Measurements from ENCODE around the gene DOCK9.

Gene DOCK9

GRCh38 chr13:98868932-98869331 is 108.9 kb downstream of the DOCK9 start:
- H3K4me1 ChIP-seq (ENCODE audit: insufficient read depth, low read length, severe bottlenecking): no peaks in the 10 kb centered on the region
- no peak overlapping the region for H3K27ac ChIP-seq (ENCODE audit: low read depth, low read length, poor library complexity, severe bottlenecking)
- no peaks in the 10 kb centered on the region for H3F3A ChIP-seq (ENCODE audit: insufficient read depth, low read length)
- peaks cover 8% of the 10 kb centered on the region for H3K9me3 ChIP-seq (ENCODE audit: low read length)
- no peak overlapping the region for H3K4me2 ChIP-seq (ENCODE audit: low read length)
- no peak overlapping the region for H3K4me3 ChIP-seq (ENCODE audit: low read depth, low read length, poor library complexity, severe bottlenecking)
- no peaks in the 10 kb centered on the region for H3K79me2 ChIP-seq (ENCODE audit: insufficient read depth, low read length)
- no peaks in the 10 kb centered on the region; the same call in 1 of the 2 replicates for H3K36me3 ChIP-seq (ENCODE audit: insufficient read depth, low read length)
- TF ChIP-seq CTCF (IDR thresholded peaks at IDR 0.05; ENCODE audit: low read length) (no peak), EZH2 (IDR thresholded peaks at IDR 0.05; ENCODE audit: borderline replicate concordance, low read length) (no peak)
- no peak overlapping the region for H2AFZ ChIP-seq (ENCODE audit: low read length)
- no peaks in the 10 kb centered on the region for H4K20me1 ChIP-seq (ENCODE audit: insufficient read depth, low read length)
- no peak overlapping the region for H3K9ac ChIP-seq (ENCODE audit: low read length)
- no peaks in the 10 kb centered on the region for H3K9me2 ChIP-seq (ENCODE audit: low read depth, low read length)
- H3K27me3 ChIP-seq (ENCODE audit: insufficient read depth, low read length): no peaks in the 10 kb centered on the region

- Histone ChIP-seq H2AFZ (ENCODE audit: low read length) (no peak overlapping the region), H3K9me3 (ENCODE audit: low read length) (no peaks in the 10 kb centered on the region), H3K36me3 (ENCODE audit: insufficient read depth, low read length) (no peaks in the 10 kb centered on the region), H3K4me2 (ENCODE audit: low read length) (no peak overlapping the region), H3K4me1 (ENCODE audit: insufficient read depth, low read length, severe bottlenecking) (no peaks in the 10 kb centered on the region), H3K9me2 (ENCODE audit: low read depth, low read length) (no peaks in the 10 kb centered on the region), H3K9ac (ENCODE audit: low read length) (no peak overlapping the region), H4K20me1 (ENCODE audit: insufficient read depth, low read length) (no peaks in the 10 kb centered on the region), H3K4me3 (ENCODE audit: low read depth, low read length, poor library complexity, severe bottlenecking) (no peak overlapping the region), H3K27me3 (ENCODE audit: insufficient read depth, low read length) (no peaks in the 10 kb centered on the region), H3K79me2 (ENCODE audit: insufficient read depth, low read length) (no peaks in the 10 kb centered on the region), H3K27ac (ENCODE audit: low read depth, low read length, poor library complexity, severe bottlenecking) (no peak overlapping the region), H3F3A (ENCODE audit: insufficient read depth, low read length) (no peaks in the 10 kb centered on the region)
- no peak for TF ChIP-seq CTCF (IDR thresholded peaks at IDR 0.05; ENCODE audit: low read length)
These were observed 111.0 kb downstream of the DOCK9 start for GRCh38 chr13:98866882-98867281.

- H3K36me3 ChIP-seq (ENCODE audit: insufficient read depth, low read length): no peaks in the 10 kb centered on the region
- no peak overlapping the region for H3K9ac ChIP-seq (ENCODE audit: low read length)
- TF ChIP-seq EZH2 (IDR thresholded peaks at IDR 0.05; ENCODE audit: borderline replicate concordance, low read length) (no peak), CTCF (IDR thresholded peaks at IDR 0.05; ENCODE audit: low read length) (no peak)
These were observed 117.4 kb downstream of the DOCK9 start for GRCh38 chr13:98860491-98860890.

More at GRCh38 chr13:98860491-98860890, 117.4 kb downstream of the DOCK9 start:
- no peak overlapping the region for H3K4me2 ChIP-seq (ENCODE audit: low read length)
- H3K4me1 ChIP-seq (ENCODE audit: insufficient read depth, low read length, severe bottlenecking): no peaks in the 10 kb centered on the region
- H3K9me3 ChIP-seq (ENCODE audit: low read length): no peaks in the 10 kb centered on the region
- H3K79me2 ChIP-seq (ENCODE audit: insufficient read depth, low read length): no peaks in the 10 kb centered on the region
- H4K20me1 ChIP-seq (ENCODE audit: insufficient read depth, low read length): no peaks in the 10 kb centered on the region
- H3F3A ChIP-seq (ENCODE audit: insufficient read depth, low read length): no peaks in the 10 kb centered on the region
- no peaks in the 10 kb centered on the region for H3K27me3 ChIP-seq (ENCODE audit: insufficient read depth, low read length)
- no peaks in the 10 kb centered on the region for H3K9me2 ChIP-seq (ENCODE audit: low read depth, low read length)
- H3K4me3 ChIP-seq (ENCODE audit: low read depth, low read length, poor library complexity, severe bottlenecking): no peak overlapping the region
- H3K27ac ChIP-seq (ENCODE audit: low read depth, low read length, poor library complexity, severe bottlenecking): no peak overlapping the region
- no peak overlapping the region for H2AFZ ChIP-seq (ENCODE audit: low read length)
